C4-2B (cell line): ENCODE data around the gene NRARP.
"Not testable (repeated sequence)": the region's sequence is repeated elsewhere in the genome, so short reads cannot be mapped to it uniquely, and the experiment has no call there.

ENCODE experiments used
- ZFX ChIP-seq: fragments of 450-650 bp; IDR thresholded peaks from 2 replicates; pipeline ENCODE4 v1.6.1; 2017
- TF ChIP-seq, protein P1 (sequence below): fragments of 450-650 bp; conservative IDR thresholded peaks from 2 replicates; pipeline ENCODE4 v1.5.1; 2017; ENCODE audit warnings: mild to moderate bottlenecking

DNA sequence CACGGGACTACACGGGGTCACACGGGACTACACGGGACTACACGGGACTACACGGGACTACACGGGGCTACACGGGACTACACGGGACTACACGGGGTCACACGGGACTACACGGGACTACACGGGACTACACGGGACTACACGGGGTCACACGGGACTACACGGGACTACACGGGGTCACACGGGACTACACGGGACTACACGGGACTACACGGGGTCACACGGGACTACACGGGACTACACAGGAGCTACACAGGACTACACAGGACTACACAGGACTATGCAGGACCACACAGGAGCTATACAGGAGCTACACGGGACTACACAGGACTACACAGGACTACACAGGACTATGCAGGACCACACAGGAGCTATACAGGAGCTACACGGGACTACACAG lies 27.5 kb upstream of the NRARP start:
- TF ChIP-seq, protein P1, sequence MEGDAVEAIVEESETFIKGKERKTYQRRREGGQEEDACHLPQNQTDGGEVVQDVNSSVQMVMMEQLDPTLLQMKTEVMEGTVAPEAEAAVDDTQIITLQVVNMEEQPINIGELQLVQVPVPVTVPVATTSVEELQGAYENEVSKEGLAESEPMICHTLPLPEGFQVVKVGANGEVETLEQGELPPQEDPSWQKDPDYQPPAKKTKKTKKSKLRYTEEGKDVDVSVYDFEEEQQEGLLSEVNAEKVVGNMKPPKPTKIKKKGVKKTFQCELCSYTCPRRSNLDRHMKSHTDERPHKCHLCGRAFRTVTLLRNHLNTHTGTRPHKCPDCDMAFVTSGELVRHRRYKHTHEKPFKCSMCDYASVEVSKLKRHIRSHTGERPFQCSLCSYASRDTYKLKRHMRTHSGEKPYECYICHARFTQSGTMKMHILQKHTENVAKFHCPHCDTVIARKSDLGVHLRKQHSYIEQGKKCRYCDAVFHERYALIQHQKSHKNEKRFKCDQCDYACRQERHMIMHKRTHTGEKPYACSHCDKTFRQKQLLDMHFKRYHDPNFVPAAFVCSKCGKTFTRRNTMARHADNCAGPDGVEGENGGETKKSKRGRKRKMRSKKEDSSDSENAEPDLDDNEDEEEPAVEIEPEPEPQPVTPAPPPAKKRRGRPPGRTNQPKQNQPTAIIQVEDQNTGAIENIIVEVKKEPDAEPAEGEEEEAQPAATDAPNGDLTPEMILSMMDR = not testable (repeated sequence)
- TF ChIP-seq ZFX = not testable (repeated sequence)
